H9 (cell line): ENCODE results near the gene HEYL. TPM values are rescaled to one million over a fixed set of nuclear protein-coding genes. Genes with fewer than 3 reads are reported as not detected.

Source experiments
- DNase-seq: peaks from one replicate; pipeline ENCODE4 v3.0.0-alpha.2; 2017
- H2AFZ ChIP-seq: one replicate; pipeline ENCODE4 v1.6.1; 2013; ENCODE audit warnings: mild to moderate bottlenecking, low read length, control low read depth, moderate library complexity
- H2AK5ac ChIP-seq: 2 replicates; pipeline ENCODE4 v1.6.1; 2013; ENCODE audit warnings: low read length, control low read depth, mixed read lengths; ENCODE audit not compliant: insufficient read length
- H2BK120ac ChIP-seq: one replicate; pipeline ENCODE4 v1.6.1; 2013; ENCODE audit warnings: low read depth, mild to moderate bottlenecking, low read length, control low read depth, inconsistent platforms; ENCODE audit not compliant: poor library complexity, severe bottlenecking
- H2BK12ac ChIP-seq: 2 replicates; pipeline ENCODE4 v1.6.1; 2013; ENCODE audit warnings: low read length, control low read depth, mixed read lengths, low read depth; ENCODE audit not compliant: insufficient read length
- H2BK15ac ChIP-seq: 2 replicates; pipeline ENCODE4 v1.6.1; 2013; ENCODE audit warnings: low read depth, low read length, control low read depth
- H2BK20ac ChIP-seq: one replicate; pipeline ENCODE4 v1.6.1; 2013; ENCODE audit warnings: low read depth, mild to moderate bottlenecking, low read length, control low read depth, inconsistent platforms; ENCODE audit not compliant: poor library complexity, severe bottlenecking
- H2BK5ac ChIP-seq: 2 replicates; pipeline ENCODE4 v1.6.1; 2013; ENCODE audit warnings: low read length, control low read depth, mixed read lengths; ENCODE audit not compliant: insufficient read length
- H3K14ac ChIP-seq: 2 replicates; pipeline ENCODE4 v1.6.1; 2013; ENCODE audit warnings: low read length, control low read depth; ENCODE audit not compliant: insufficient read depth
- H3K18ac ChIP-seq: 2 replicates; pipeline ENCODE4 v1.6.1; 2013; ENCODE audit warnings: low read depth, mild to moderate bottlenecking, mixed read lengths, low read length, control low read depth; ENCODE audit not compliant: insufficient read length
- H3K23ac ChIP-seq: 2 replicates; pipeline ENCODE4 v1.6.1; 2013; ENCODE audit warnings: low read length, control low read depth, mixed read lengths, low read depth; ENCODE audit not compliant: insufficient read length
- H3K23me2 ChIP-seq: 2 replicates; pipeline ENCODE4 v1.6.1; 2013; ENCODE audit warnings: low read depth, mild to moderate bottlenecking, mixed read lengths, low read length, control low read depth; ENCODE audit not compliant: insufficient read length, poor library complexity, severe bottlenecking
- H3K27ac ChIP-seq: 2 replicates; pipeline ENCODE4 v1.5.1; 2013; ENCODE audit warnings: low read length, control low read depth, mixed read lengths, low read depth; ENCODE audit not compliant: insufficient read length
- H3K27me3 ChIP-seq: 2 replicates; pipeline ENCODE4 v1.6.1; 2013; ENCODE audit warnings: low read length, control low read depth, inconsistent platforms; ENCODE audit not compliant: insufficient read depth
- H3K4ac ChIP-seq: 2 replicates; pipeline ENCODE4 v1.6.1; 2013; ENCODE audit warnings: low read depth, mild to moderate bottlenecking, control low read depth, inconsistent platforms, low read length, moderate library complexity
- H3K4me1 ChIP-seq: 2 replicates; pipeline ENCODE4 v1.6.1; 2013; ENCODE audit warnings: low read length, control low read depth, inconsistent platforms; ENCODE audit not compliant: insufficient read depth
- H3K4me2 ChIP-seq: 2 replicates; pipeline ENCODE4 v1.6.1; 2013; ENCODE audit warnings: low read length, control low read depth, mixed read lengths; ENCODE audit not compliant: insufficient read length, insufficient read depth
- H3K56ac ChIP-seq: 2 replicates; pipeline ENCODE4 v1.6.1; 2013; ENCODE audit warnings: low read depth, mild to moderate bottlenecking, mixed read lengths, low read length, control low read depth; ENCODE audit not compliant: insufficient read length
- H3K79me1 ChIP-seq: 2 replicates; pipeline ENCODE4 v1.6.1; 2013; ENCODE audit warnings: low read depth, mild to moderate bottlenecking, moderate library complexity, low read length, control low read depth, inconsistent platforms; ENCODE audit not compliant: insufficient read depth, poor library complexity, severe bottlenecking
- H3K79me2 ChIP-seq: 2 replicates; pipeline ENCODE4 v1.6.1; 2013; ENCODE audit warnings: low read length, control low read depth, inconsistent platforms; ENCODE audit not compliant: insufficient read depth
- H3K9ac ChIP-seq: 2 replicates; pipeline ENCODE4 v1.6.1; 2013; ENCODE audit warnings: low read length, control low read depth, mixed read lengths; ENCODE audit not compliant: insufficient read length; ENCODE audit errors: extremely low read depth
- H3K9me3 ChIP-seq: one replicate; pipeline ENCODE4 v1.6.1; 2013; ENCODE audit warnings: low read depth, low read length, inconsistent platforms; ENCODE audit not compliant: control insufficient read depth
- H3T11ph ChIP-seq: one replicate; pipeline ENCODE4 v1.6.1; 2013; ENCODE audit warnings: mild to moderate bottlenecking, low read length, control low read depth, inconsistent platforms
- H4K20me1 ChIP-seq: one replicate; pipeline ENCODE4 v1.6.1; 2013; ENCODE audit not compliant: control insufficient read depth, insufficient read length, insufficient read depth
- H4K5ac ChIP-seq: 2 replicates; pipeline ENCODE4 v1.6.1; 2013; ENCODE audit warnings: low read depth, mild to moderate bottlenecking, mixed read lengths, low read length, control low read depth; ENCODE audit not compliant: insufficient read length
- H4K8ac ChIP-seq: replicated peaks from 2 replicates; pipeline ENCODE4 v1.6.1; 2013; ENCODE audit warnings: low read length, control low read depth, mixed read lengths, low read depth; ENCODE audit not compliant: insufficient read length
- H4K91ac ChIP-seq: 2 replicates; pipeline ENCODE4 v1.6.1; 2013; ENCODE audit warnings: low read depth, mild to moderate bottlenecking, moderate library complexity, mixed read lengths, low read length, control low read depth; ENCODE audit not compliant: insufficient read length
- H3K27ac Mint-ChIP-seq, 3 experiments: 2 replicates in 2 of 3; 3 replicates in 1 of 3; pipeline ENCODE4 v1.8.0; 2020 to 2021; ENCODE audit warnings: mixed read lengths in 3 of 3, mild to moderate bottlenecking in 1 of 3, moderate library complexity in 1 of 3
- H3K27me3 Mint-ChIP-seq: 2 replicates; pipeline ENCODE4 v1.8.0; 2021; ENCODE audit warnings: low read depth, mild to moderate bottlenecking, moderate library complexity, mixed read lengths
- H3K36me3 Mint-ChIP-seq, 3 experiments: 2 replicates in 2 of 3; 3 replicates in 1 of 3; pipeline ENCODE4 v1.8.0; 2020 to 2021; ENCODE audit warnings: low read depth in 3 of 3, mixed read lengths in 3 of 3; ENCODE audit not compliant: insufficient read depth in 1 of 3
- H3K4me1 Mint-ChIP-seq, 2 experiments: 2 replicates each; pipeline ENCODE4 v1.8.0; 2020; ENCODE audit warnings: mixed read lengths in 2 of 2
- H3K4me3 Mint-ChIP-seq, 2 experiments: 2 replicates in 1 of 2; 3 replicates in 1 of 2; pipeline ENCODE4 v1.8.0; 2020 to 2021; ENCODE audit warnings: mild to moderate bottlenecking in 2 of 2, mixed read lengths in 2 of 2, moderate library complexity in 1 of 2
- H3K9me3 Mint-ChIP-seq, 2 experiments: 2 replicates in 1 of 2; 3 replicates in 1 of 2; pipeline ENCODE4 v1.8.0; 2020; ENCODE audit warnings: mild to moderate bottlenecking in 2 of 2, mixed read lengths in 2 of 2, moderate library complexity in 1 of 2
- CTCF ChIP-seq: fragments of 200-600 bp; sonication (generic); conservative IDR thresholded peaks from 3 replicates; pipeline ENCODE4 v1.8.0; 2021; ENCODE audit warnings: antibody characterized with exemption, mild to moderate bottlenecking
- WGBS: extraction: QIAGEN DNeasy Blood & Tissue Kit; methylation state at CpG from one replicate; pipeline ENCODE4 v1.1.7; 2013; ENCODE audit warnings: missing lambda C conversion rate, low lambda C conversion rate, mixed read lengths; ENCODE audit not compliant: insufficient read length; ENCODE audit errors: extremely low coverage; 5-methylcytosine and 5-hydroxymethylcytosine counted together
- total RNA-seq: library from RNA; stranded (reverse); gene quantifications from 2 replicates; pipeline ENCODE4 v1.2.1, GENCODE V29; 2021

Gene HEYL
- total RNA-seq, 1 experiment from 2014 or later: 1.9 TPM

- Mint-ChIP-seq H3K4me3 (no peak overlapping the region), H3K4me1 (peaks cover 2 to 3% of the 10 kb centered on the region in 2 experiments; a peak in 2 of 4 replicates), H3K9me3 (no peaks in the 10 kb centered on the region; a peak in 1 of 5 replicates), H3K27ac (no peak overlapping the region), H3K27me3 (peaks cover 73% of the 10 kb centered on the region), H3K36me3 (no peaks in the 10 kb centered on the region; a peak in 1 of 7 replicates)
- Histone ChIP-seq H3K4me1 (0 out of 2 replicates have a peak, but pooled peaks cover 4% of the 10 kb centered on the region), H3K4ac (no peak overlapping the region), H2BK5ac (no peak overlapping the region), H4K20me1 (no peaks in the 10 kb centered on the region), H3K79me2 (no peaks in the 10 kb centered on the region), H3K79me1 (no peaks in the 10 kb centered on the region), H3K18ac (no peak overlapping the region), H2AK5ac (no peak overlapping the region), H2AFZ (no peak overlapping the region), H4K91ac (no peak overlapping the region), H3K9me3 (no peaks in the 10 kb centered on the region), H3K27ac (no peak overlapping the region), H2BK120ac (no peak overlapping the region), H4K5ac (no peak overlapping the region), H2BK20ac (no peak overlapping the region), H2BK12ac (no peak overlapping the region), H3K27me3 (no peaks in the 10 kb centered on the region; the same call in 1 of the 2 replicates), H3K4me2 (no peak overlapping the region), H3T11ph (no peak overlapping the region), H2BK15ac (no peak overlapping the region), H3K23me2 (no peaks in the 10 kb centered on the region), H4K8ac (no peak overlapping the region), H3K14ac (no peak overlapping the region), H3K56ac (no peak overlapping the region), H3K23ac (no peak overlapping the region), H3K9ac (no peak overlapping the region)
- no CpG with 5 or more reads among the region's 4 CpGs for WGBS
- TF ChIP-seq CTCF: no peak
- no peak for DNase-seq
Observed at GRCh38 chr1:39593386-39593785, 46.1 kb downstream of the HEYL start.
